Transverse colon (tissue), 3 donors: ENCODE results near the gene TMED3.

Source experiments
- EP300 ChIP-seq: sonication (generic); formaldehyde crosslinking; IDR thresholded peaks from one replicate; pipeline ENCODE4 v1.6.1; 2017; ENCODE audit warnings: antibody characterized with exemption, low read depth
- TF ChIP-seq, protein P1 (sequence below), 5 experiments: fragments of 200-600 bp in 3 of 5; fragments of 450-650 bp in 2 of 5; sonication (generic) in 3 of 5; IDR thresholded peaks; 1 replicate in 2 of 5; 2 replicates in 3 of 5; pipeline ENCODE4 v1.5.1; 2016 to 2017; ENCODE audit warnings: antibody characterized with exemption in 5 of 5, inconsistent platforms in 3 of 5, mild to moderate bottlenecking in 2 of 5, moderate library complexity in 1 of 5

DNA sequence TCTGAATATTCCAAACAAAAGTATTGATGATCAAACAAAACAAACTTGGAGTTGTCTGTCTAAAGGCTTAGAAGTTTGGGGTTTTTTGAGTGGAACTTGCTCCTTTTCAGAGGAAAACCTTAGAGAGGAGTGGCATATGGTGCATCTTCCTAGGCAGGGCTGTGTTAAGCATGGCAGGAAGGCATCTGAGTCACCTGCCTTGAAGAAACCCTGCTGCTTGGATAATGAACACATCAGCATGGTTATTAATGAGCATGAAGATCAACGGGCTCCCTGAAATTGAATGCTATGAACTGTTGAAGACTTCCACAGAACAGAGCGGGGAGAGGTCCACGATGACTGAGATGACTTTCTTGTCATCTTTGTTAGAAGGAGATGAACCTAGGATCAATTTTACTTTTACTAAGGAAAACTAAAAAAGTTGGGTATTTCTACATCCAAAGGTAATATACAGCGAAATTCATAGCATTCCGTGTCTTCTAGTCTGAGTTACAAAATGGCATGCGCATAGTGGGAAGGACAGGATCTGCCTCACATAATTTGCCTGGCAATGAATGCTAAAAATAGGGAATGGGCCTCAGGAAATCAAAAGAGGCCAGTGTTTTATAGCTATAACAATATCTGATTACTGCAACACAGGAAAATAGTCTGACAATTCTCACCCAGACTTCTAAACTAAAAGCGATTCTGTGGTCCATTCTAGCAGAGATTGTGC lies 11.6 kb upstream of the TMED3 start:
- TF ChIP-seq, protein P1, sequence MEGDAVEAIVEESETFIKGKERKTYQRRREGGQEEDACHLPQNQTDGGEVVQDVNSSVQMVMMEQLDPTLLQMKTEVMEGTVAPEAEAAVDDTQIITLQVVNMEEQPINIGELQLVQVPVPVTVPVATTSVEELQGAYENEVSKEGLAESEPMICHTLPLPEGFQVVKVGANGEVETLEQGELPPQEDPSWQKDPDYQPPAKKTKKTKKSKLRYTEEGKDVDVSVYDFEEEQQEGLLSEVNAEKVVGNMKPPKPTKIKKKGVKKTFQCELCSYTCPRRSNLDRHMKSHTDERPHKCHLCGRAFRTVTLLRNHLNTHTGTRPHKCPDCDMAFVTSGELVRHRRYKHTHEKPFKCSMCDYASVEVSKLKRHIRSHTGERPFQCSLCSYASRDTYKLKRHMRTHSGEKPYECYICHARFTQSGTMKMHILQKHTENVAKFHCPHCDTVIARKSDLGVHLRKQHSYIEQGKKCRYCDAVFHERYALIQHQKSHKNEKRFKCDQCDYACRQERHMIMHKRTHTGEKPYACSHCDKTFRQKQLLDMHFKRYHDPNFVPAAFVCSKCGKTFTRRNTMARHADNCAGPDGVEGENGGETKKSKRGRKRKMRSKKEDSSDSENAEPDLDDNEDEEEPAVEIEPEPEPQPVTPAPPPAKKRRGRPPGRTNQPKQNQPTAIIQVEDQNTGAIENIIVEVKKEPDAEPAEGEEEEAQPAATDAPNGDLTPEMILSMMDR (IDR thresholded peaks at IDR 0.05), result no peak
- no peak for TF ChIP-seq EP300
